NCI-H1048 (cell line): ENCODE measurements around the gene AMHR2.

ENCODE experiments used
- DNase-seq: peaks from one replicate; lab custom pipeline; 2025; lab: John Stamatoyannopoulos, UW

The AMHR2 gene

DNA sequence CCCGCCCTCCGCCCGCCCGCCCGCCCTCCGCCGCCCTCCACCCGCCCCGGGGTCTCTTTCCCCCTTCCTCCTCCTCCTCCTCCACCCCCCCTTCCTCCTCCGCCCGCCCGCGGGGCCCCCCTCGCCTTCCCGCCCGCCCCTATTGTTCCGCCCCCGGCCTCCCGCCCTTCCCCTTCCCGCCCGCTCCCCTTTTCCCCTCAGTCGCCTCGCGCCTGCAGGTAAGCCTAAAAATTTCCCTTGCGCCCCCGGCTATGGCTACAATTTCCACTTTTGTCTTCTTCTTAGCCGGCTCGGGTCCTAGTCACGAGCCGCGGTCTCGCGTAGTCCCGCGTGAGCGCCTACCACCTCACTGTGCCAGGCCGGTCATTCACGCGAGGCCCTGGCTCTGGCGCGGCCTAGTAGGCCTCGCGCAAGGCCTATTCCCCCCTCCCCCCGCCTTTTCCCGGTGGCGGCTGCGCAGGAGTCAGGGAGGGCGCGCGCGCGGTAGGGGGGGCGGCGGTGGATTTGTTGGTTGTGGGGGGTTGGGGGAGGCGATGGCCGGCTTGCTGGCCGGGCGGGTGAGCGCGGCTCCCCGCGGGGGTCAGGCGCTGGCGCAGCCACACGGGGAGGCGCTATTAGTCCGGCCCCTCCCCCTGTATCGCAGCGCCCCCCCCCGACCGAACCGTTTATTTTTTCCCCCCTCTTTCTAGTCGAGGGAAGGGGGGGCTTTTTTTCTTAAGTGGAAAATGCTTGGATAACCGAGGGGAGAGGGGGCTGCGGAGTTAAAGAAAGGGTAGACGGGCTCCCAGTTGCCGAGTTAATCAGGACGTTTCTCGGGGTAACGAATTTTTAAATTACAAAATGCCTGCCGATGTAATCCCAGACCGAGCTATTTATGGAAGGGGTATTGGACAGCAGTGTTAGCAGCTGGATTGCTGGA is 28.8 kb downstream of the AMHR2 start:
- DNase-seq: no peak

DNA sequence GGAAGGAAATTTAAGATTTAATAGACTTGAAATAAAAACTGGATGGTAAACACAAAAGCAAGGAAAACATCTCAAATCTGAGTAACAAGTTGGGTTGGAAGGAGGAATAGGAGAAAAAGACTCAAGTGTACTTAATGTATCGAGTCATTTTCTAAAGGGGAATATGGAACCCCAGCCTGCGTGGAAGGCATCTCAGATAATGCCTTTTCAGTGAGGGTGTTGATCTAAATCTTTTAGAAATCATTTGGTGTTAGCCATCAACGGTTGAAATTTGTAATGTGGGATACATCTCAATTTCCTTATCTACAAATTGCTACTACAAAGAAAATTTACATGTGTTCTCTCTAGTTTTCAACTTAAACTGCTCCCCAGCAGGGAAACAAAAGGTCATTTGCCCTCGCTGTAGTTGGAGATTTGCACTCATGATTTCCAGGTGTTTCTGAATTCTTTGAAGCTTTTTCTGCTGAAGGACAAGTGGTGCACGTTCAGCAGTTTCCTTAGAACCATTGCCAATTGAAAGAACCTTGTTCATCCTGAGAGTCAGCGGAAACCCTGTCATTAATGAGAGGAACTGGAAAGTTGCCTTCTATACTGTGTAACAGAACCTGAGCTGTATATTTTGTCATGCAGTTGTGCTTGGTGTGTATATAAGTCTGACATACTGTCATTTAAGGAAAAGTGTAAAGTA is 30.4 kb downstream of the AMHR2 start:
- no peak for DNase-seq

DNA sequence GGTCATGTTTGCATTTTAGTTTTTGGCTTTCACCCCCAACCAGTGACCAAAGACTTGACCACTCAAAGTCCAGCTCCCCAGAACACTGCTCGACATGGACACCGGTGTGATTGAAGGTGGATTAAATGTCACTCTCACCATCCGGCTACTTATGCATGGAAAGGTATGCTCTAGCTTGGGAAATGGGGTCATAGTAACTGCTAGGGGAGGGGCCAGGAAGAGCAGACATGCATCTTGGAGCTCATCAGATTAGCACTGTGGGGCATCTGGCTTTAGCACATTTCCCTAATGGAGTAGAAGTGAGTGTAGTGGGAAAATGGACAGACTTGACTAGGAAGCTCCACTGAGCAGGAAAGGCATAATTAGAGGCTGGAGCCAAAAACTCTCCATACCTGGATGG is 31.1 kb downstream of the AMHR2 start:
- no peak for DNase-seq

DNA sequence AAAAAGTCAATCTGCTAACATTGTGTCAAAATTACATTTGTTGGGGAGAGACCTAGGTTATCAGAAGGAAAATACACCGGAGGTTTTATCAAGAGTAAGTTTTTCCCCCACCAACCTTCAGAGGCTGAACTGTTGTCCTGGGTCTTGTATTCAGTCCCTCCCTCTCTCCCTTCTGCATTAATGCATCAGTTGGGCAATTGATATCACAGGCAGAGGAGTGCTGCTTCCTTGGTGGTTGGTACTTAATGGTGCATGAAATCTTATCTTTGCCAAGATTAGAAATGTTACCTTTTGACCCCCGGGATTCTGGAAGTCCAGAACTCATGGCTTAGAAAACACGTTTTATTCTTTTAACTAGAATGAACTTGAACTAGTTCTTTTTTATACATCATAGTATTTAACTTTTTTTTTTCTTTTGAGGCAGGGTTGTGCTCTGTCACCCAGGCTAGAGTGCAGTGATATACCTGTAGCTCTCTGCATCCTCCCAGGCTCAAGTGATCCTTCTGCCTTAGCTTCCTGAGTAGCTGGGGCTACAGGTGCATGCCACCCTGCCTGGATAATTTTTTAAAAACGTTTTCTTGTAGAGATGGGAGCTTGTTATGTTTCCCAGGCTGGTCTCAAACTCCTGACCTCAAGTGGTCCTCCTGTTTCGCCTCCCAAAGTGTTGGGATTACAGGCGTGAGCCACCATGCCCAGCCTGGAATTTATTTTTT is 33.2 kb downstream of the AMHR2 start:
- DNase-seq: no peak

DNA sequence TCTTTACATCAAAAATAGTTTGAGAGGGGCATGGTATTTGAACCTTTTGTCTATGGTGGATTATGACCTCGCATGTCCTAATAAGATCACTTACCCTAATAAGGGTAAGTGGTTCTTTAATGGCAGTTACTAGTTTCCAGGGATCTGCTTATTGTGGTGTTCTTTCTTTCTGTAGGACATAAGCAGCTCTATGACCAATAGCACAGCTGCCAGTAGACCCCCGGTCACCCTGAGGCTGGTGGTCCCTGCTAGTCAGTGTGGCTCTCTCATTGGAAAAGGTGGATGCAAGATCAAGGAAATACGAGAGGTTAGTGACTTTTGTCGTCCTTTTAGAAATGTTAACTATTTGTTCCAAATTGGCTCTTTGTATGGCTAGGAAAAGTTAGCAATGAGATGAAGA is 35.4 kb downstream of the AMHR2 start:
- no peak for DNase-seq

DNA sequence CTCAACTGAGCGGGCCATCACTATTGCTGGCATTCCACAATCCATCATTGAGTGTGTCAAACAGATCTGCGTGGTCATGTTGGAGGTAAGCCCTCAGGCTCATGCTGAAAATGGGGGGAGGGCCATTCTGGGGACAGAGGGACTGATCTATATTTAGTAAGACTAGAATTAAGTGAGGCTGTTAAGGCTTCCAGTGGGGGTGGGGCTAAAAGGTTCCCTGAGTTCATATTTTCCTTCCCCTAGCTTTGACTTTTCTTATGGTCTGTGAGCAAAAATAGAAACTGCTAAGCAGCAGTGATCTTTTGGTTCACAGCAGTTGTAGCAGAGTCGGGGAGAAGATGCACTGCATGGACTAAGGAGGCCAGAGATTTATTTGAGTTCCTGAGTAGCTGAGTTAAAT is 37.4 kb downstream of the AMHR2 start:
- DNase-seq: no peak

DNA sequence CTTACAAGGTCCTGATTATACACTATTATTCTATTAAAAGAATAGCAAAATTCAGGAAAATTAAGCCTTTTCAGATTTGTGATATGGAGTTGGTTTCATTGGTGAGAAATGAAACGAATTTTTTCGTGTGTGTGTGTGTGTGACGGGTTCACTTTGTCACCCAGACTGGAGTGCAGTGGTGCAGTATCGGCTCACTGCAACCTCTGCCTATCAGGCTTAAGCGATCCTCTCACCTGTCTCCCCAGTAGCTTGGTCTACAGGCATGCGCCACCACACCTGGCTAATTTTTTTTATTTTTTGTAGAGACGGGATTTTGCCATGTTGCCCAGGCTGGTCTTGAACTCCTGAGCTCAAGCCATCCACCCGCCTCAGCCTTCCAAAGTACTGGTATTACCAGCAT is 37.9 kb downstream of the AMHR2 start:
- DNase-seq: no peak

DNA sequence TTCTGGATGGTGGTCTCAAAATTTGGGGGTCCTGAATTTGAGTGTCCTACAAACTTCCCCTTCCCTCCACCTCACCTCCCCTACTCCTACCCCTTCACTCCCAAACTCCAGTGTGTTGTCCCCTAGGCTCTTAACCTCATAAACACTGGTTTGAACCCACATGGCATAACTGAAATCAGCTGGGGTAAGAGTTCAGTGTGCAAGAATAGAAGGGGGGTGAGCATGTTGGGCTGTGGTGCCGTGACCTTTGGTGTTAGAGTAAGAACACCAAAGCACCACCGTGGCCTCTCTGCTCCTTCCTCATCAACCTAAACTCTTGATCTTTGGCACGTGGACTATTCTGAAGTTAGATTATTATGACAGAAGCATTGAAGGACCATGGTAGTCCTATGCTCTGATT is 39.3 kb downstream of the AMHR2 start:
- DNase-seq: no peak

DNA sequence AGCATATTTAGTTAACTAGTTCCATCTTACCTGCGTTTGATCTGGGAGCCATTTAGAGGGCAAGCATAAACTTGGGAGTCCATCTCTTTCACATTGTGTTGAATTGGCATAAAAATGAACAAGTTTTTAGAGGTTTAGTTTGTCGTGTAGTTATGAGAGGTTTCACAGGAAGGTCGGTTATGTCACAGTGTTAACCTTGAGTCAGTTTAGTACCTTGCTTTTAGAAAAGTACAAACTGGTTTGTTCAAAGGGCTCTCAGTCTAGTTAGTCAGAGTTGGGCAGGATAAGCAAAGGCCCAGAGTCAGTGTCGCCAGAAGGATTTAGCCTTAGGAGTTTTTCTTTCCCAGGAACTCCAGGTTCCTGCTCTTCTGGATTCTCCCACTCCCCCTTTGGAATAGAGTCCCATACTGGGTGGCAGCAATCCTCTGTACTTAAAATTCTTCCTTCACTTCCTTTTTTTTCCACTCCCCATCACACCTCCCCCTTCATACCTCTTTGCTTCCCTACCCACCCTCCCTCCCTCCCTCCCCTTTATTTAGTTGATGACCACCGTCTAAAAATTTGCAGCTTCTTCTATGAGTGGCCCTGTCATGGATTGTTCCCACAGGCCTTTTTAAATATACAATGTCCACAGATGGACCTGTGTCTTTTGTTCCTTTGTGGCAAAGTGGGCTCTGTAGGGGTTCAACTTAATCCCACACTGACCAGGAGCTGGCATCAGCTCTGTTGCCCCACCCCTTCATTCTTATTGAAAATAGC is 40.3 kb downstream of the AMHR2 start:
- no peak for DNase-seq

DNA sequence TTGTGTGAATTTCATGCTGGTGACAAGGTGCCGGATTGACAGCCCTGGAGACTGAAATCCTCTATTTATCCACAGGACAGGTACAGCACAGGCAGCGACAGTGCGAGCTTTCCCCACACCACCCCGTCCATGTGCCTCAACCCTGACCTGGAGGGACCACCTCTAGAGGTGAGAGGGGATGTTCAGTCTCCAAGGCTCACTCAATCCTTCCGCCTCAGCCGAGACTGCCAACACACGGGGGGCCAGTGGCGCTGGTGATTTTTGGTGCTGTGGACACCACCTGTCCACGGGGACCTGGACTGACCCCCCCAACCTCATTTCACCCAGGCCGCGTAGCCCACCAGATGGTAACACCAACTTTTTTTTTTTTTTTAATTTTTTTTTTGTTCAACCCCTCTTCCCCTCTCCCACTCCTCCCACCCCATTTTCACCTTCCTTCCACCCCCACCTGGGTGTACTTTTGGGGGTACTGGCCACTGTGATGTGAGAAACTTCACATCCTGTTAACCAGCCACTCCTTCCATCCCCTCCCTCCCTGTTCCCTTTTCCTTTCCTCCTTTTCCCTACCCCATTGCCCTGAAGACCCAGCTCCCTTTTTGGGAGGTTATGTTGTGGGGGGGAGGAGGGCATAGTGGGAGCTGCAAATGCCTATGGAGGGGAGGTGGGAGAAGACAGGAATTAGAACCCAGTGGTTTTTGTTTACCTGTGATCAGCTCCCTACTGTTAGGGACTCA is 41.2 kb downstream of the AMHR2 start:
- DNase-seq: no peak

DNA sequence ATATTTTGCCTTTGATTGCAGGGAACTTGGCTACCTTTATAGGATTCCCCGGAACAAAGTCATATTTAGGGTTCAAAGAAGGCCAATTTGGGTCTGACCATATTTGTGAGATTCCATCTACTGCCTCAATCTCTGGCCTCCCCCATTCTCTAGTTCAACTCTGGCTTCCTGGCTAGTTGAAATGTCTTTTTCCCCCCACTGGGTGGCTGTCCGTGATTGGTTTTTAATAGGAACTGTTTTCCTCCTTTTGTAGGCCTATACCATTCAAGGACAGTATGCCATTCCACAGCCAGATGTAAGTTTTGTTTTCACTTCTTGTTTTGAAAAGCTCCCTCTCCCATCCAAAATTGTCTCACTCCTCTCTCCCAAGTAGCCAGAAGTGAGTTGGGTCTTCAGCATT is 42.0 kb downstream of the AMHR2 start:
- DNase-seq: no peak

DNA sequence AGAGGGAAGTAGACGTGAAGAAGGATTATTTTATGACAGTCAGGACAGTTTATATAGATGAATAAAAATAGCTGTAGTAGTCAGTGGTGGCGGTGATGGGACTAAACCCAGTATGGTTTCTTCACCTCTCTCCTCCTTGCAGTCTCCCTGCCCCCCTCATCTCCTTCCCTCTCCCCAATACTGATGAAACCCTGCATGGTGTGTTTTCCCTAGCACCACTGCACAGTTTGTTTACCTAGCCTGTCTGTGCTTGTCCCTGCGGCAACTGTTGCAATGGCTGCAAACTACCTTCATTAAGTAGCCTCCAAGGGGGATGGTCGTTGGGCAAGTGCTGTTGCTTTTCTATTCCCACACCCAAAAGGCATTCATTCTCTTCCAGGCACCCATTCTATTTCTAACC is 43.0 kb downstream of the AMHR2 start:
- DNase-seq: no peak

DNA sequence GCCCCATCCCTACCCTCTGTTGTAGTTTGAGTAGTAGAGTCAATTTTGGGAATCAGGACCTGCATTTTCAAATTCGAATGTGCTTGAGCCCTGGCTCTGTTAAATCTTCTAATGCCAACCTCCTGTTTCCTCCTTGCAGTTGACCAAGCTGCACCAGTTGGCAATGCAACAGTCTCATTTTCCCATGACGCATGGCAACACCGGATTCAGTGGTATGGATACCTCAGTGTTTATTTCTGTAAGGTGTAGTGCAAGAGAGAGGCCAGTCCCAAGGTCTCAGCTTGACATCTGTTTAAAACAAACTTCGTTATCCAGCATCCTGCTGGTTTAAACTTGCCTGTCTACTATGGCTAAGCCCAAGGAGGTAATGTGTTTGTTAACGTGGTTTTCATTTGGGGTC is 43.4 kb downstream of the AMHR2 start:
- no peak for DNase-seq

DNA sequence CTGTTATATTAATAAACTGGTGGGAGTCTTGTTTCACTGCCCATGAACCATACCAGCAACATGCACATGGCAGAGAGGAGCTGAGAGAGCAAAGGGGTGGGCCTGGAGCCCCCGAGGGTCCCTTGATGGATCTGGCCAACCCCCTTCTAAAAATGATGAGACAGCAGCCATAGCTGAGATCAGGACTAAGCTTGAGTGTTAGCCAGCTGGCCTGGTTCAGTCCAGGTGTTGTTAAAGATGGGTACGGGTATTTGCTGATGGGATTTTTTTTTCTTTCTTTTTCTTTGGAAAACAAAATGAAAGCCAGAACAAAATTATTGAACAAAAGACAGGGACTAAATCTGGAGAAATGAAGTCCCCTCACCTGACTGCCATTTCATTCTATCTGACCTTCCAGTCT is 44.2 kb downstream of the AMHR2 start:
- no peak for DNase-seq

DNA sequence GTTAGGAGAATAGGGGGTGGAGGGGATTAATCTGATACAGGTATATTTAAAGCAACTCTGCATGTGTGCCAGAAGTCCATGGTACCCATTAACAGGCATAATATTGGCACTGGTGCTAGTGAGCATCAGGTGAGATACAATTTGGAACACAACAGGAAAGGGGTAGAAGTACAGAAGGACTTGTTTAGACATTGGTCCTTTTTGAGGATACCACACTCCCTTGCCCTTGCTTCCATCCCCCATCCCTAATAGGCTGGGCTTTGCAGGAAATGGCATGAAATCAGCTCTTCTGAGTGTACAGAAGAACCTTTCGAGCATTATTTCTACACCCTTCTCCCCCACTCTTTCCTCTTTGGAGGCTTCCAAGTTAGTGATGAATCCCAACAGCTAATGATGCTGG is 44.6 kb downstream of the AMHR2 start:
- DNase-seq: no peak

DNA sequence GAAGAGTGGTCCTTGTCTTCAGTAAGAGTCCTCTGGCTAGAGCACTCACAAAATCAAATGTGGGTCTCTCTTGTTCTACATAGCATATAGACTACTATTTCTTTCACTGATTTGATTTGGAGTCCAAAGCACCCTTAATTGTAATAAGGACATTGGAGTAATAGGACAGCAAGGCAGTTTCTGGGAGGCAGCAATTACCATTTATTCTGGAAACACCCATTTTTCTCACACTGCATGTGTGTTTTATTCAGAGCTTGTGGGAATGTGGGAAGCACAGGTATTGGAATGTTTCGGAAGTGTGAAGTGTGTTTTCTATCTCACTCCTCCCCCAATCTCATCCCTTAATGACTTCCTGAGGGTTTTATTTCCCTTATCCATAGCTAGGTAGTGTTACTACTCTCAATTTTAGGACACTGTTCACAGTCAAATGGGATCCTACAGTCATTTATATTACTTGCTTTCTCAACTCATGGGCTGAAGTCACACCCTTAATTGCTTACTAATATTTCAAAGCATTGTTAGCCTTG is 48.5 kb downstream of the AMHR2 start:
- no peak for DNase-seq

DNA sequence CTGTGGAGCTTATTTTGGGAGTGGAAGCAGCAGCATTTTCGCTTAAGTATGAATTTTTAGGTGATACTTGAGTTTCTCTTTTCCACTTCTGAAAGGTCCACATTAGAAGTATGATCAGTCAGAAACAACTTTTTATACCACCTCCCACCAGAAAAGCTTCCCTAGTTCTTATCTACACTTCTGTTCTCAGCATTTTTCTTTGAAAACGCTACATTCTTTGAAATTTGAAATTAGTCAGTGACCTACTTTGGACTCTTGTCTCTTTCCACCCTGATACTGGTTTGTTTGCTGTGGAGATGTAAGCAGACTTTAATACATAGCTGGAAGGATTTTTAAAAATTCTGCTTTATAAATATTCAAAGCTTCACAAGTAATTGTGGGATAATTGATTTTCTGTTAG is 50.4 kb downstream of the AMHR2 start:
- DNase-seq: no peak

DNA sequence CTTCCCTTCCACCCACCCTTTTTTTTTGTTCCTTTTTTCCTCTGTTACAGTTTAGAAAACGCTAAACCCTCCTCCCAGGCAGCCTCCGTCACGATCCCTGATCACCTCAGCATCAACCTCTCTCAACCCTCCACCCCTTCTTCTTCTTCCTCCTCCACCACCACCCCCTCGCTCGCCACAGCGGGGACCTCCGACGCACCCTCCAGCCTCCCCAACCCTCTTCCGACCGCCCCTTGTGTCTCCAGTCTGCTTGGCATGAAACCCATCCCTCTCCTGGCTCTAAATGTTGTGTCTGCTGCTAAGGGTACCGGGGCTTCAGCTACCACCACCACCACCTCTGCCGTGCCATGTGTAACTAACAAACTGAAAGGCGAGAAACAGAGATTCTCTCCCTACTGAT is 51.2 kb downstream of the AMHR2 start:
- DNase-seq: no peak

DNA sequence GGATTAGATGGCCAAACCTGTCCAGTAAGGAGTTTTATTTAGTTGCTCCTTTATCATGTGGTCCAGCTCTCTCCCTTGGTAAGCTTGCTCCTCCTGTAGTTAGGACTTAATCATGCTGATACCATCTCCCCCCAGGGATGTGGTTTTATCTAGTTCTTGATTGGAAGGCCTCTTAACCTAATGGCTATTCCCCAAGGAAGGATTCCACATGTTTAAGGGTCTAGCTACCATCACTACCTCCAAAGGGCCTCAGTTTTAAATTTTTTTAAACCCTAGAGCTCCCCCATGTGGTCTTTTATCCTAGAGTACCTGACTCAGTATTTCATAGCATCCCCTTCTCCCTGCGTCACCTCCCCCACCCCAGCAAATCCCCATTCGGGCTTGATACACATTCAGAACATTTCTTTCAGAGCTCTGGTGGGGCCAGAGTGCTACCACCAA is 53.1 kb downstream of the AMHR2 start:
- no peak for DNase-seq

DNA sequence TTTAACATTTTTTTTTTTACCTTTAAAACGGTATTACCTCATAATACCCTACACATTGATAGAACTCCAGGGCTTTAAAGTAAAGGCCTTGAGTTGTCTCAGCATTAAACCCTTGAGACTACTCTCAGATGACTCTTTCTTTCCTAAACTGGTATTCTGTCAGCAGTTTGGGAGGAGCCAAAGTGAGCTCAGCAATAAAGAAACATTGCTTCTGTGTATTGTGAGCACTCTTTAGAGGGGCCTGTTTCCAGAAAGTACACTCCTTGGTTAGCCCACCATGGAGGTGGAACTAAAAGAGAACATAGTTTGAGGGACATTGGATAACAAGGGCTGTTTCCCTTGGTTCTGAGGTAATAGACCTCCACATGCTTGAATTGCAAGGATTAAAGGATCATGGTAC is 55.2 kb downstream of the AMHR2 start:
- no peak for DNase-seq

DNA sequence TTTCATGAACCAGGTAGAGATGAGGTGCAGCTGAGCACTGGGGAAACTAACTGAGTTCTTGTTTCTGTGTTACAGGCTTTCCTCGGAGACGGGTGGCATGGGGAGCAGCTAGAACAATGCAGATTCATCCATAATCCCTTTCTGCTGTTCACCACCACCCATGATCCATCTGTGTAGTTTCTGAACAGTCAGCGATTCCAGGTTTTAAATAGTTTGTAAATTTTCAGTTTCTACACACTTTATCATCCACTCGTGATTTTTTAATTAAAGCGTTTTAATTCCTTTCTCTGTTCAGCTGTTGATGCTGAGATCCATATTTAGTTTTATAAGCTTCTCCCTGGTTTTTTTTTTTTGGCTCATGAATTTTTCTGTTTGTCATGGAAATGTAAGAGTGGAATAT is 55.7 kb downstream of the AMHR2 start:
- no peak for DNase-seq
